AML-193 (cell line): ENCODE results near the gene BIN2.
A peak's percentile ranks its signal among the peaks of the same experiment; 100 is the strongest.
"Not testable (repeated sequence)": the region's sequence is repeated elsewhere in the genome, so short reads cannot be mapped to it uniquely, and the experiment has no call there.

Experiments
- DNase-seq, 2 experiments: peaks; one replicate each; lab custom pipeline; 2025; lab: John Stamatoyannopoulos, UW

The BIN2 gene

GRCh38 chr12:51345681-51346080, 21.7 kb upstream of the BIN2 start:
- DNase-seq, result no peak

DNA sequence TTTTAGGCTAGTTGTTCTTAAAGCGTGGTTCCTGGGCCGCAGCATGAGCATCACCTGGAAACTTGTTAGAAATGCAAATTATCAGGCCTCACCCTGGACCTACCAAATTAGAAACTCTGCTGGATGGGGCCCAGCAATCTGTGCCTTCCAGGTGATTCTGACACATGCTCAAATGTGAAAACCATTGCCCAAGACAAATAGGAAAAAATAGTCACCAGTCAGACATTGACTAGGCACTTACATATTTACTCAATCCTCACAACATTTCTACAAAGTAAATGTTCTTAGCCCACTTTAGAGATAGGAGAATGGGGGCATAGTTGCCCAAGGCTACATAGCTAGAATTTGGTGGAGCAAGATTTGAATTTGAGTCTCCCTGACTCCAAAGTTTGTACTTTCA, 19.2 kb upstream of the BIN2 start:
- DNase-seq, result no peak

GRCh38 chr12:51342416-51342815, 18.4 kb upstream of the BIN2 start:
- DNase-seq, result no peak

GRCh38 chr12:51341251-51342007, 17.5 kb upstream of the BIN2 start:
- peak; percentile 72 to 80 for DNase-seq

GRCh38 chr12:51339750-51340149, 15.8 kb upstream of the BIN2 start:
- no peak for DNase-seq

DNA sequence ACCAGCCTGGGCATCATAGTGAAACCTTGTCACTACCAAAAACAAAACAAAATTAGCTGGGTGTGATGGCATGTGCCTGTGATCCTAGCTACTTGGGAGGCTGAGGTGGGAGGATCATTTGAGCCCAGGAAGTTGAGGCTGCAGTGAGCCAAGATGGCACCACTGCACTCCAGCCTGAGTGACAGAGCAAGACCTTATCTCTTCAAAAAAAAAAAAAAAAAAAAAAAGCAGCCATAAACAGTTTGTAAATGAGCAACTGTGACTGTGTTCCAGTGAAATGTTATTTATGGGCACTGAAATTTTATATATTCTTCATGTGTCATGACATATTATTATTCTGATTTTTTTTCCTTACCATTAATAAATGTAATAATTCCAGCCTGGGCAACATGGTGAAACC, 13.4 kb upstream of the BIN2 start:
- not testable (repeated sequence) for DNase-seq

- DNase-seq, result peak; percentile 87 to 88
These were observed 12.0 kb upstream of the BIN2 start for GRCh38 chr12:51335931-51336330.

GRCh38 chr12:51334764-51335163, 10.8 kb upstream of the BIN2 start:
- no peak for DNase-seq

GRCh38 chr12:51333536-51333935, 9.6 kb upstream of the BIN2 start:
- DNase-seq, result no peak

GRCh38 chr12:51330186-51330585, 6.2 kb upstream of the BIN2 start:
- DNase-seq, result no peak

DNA sequence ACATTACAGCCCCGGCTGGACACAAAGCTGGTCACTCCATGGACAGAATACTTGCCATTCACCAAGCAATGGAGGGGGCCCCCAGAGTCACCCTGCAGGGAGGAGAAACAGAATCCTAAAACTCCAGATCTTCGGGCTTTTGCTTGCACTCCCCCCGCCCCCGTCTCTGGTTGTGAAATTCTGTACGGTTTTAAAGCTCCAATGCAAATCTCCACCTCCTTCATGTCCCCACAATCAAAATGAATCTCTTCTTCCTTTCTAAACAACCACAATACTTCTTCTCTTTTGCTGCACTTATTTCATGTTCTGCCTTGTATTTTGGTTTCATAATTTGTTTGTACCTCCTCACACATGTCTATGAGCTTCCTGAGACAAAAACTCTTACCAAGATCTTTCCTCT, 5.8 kb upstream of the BIN2 start:
- DNase-seq, result peak; percentile 48 to 53

DNA sequence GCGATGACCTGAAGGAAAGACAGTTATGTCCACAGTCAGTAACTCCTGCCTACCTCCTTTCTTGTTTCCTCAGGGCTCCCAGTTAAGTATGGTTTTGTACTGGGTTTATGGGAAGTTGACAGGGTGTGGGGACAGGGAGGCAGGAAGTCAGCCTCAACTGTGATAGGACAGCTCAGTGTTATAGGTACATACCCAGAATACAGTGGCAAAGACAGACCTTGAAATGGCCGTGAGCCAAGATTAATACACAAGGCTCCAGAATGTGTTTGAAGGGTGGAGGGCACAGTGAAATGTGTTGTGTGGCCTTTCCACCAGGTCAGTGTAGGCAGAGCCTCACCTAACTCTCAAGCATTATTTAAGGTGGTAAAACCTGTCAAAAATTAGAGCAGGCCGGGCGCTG, 4.6 kb upstream of the BIN2 start:
- no peak for DNase-seq

DNA sequence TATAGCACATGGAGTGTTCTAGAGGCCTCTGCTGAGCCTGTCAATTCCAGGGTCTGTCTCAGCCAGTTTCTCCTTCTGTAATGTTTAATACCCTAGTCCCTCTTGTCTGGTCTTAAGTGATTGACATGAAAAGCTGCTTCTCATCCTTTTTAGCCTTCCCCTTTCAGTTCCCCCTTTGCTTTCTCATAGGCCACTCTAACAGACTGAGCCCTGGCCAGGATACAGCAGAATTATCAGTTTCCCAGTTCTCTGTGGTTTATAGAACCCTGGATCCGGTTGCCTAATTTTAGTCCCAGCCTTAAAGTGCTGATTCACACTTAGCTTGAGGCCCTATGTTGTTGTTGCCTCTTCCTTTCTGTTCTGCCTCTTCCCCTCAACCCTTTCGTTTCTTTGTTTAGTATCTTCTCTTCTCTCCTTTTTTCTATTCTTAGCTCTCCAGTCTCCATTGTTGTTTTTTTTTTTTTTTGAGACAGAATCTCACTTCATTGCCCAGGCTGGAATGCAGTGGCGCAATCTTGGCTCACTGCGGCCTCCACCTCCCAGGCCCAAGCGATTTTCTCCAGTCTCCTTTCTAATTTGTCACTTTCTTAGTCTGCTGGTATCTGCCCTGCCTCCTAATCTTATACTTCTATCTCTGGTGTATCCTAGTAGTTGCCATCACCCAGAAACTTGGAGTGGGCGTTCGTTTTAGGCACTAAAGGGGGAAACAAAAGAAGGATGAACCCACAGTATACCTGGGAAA, 2.9 kb upstream of the BIN2 start:
- peak; percentile 96 to 97 for DNase-seq

DNA sequence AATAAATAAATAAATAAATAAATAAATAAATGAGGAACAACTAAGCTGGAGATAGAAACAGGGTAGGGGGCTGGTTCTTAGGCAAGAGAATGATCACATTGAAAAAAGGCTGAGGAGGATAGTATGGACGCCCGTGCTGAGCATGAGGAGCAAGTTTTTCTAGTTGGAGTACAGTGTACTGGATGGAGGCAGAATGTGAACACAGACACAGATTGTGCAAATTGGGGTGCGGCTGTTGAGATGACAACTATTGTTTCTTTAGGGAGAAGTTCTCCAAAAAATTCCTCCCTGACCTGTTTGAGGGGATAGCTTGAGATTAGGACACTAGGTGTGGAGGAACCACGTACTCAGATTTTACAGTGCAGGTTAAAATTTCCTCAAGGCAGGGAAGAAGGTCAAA, 979 bp upstream of the BIN2 start:
- DNase-seq, result no peak

DNA sequence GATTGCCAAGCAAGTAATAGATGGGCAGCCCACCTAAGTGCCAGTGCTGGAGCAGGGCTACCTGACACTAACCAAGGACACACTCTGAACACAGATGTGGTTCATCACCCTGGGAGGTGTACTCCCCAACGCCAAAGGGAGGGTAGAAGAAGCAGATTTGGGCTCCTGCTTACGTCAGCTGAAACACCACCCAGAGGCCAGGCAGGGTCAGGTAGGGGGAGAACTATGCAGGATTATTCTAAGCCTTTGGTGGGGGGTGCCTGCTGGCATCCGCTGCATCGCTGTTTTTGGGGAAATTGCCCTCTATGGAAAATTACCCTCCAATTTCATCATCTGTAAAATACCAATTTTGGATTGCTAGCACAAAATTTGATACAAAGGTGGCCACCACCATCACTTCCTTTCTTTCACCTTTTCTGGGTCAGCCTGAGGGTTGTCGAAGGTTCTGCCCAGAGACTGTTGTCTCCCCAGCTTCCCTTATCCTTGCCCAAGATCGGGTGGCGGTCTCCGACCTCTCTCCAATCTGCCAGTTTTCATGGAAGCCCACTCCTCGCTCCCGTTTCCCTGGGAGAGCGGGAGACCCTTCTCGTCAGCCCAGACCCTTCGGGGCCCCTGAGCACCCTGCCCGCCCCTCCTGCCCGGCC, 535 bp downstream of the BIN2 start:
- no peak for DNase-seq

DNA sequence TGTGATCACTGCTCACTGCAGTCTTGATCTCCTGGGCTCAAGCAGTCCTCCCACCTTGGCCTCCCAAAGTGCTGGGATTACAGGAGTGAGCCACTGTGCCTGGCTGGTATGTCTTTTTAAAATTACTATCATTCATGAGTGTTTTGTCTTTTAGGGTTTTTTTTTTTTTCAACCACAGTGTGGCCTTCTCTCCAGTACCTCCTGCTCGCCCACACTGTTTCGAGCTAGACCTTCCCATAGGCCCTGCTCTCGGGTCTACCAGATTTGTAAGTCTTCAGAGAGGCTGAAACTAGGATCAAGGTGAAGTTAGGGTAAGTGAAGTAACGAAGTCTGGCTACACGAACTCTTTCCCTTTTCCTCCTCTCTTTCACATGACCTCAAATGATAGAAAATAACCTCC, 1.5 kb downstream of the BIN2 start:
- no peak for DNase-seq

- no peak for DNase-seq
These were observed 2.1 kb downstream of the BIN2 start for GRCh38 chr12:51321882-51322281.

- no peak for DNase-seq
These were observed 3.2 kb downstream of the BIN2 start for GRCh38 chr12:51320695-51321320.

- no peak for DNase-seq
These were observed 3.7 kb downstream of the BIN2 start for GRCh38 chr12:51320311-51320694.

GRCh38 chr12:51318846-51319599, 5.0 kb downstream of the BIN2 start:
- DNase-seq, result peak; percentile 90 to 93

- not testable (repeated sequence) for DNase-seq
These were observed 5.7 kb downstream of the BIN2 start for GRCh38 chr12:51318057-51318806.
